Aorta (tissue), 5 donors: ENCODE results near the gene CMBL. TPM values are rescaled to one million over a fixed set of nuclear protein-coding genes. Genes with fewer than 3 reads are reported as not detected.
"Not testable (repeated sequence)": the region's sequence is repeated elsewhere in the genome, so short reads cannot be mapped to it uniquely, and the experiment has no call there.

Experiments
- ATAC-seq: fragments of 200-7000 bp; cut with Tn5 transposase; one replicate; pipeline ENCODE4 v1.9.1; 2022; ENCODE audit warnings: moderate library complexity; ENCODE audit not compliant: low FRiP score
- DNase-seq, 2 donors: peaks; one replicate each; pipeline ENCODE4 v3.0.0-alpha.2; 2020
- H3K27ac ChIP-seq, 2 donors: one replicate each; pipeline ENCODE4 v1.5.1; 2013; ENCODE audit warnings: low read length in 2 of 2, mild to moderate bottlenecking in 2 of 2, moderate library complexity in 2 of 2, control low read depth in 1 of 2, inconsistent platforms in 1 of 2, low read depth in 1 of 2
- H3K27me3 ChIP-seq, 2 donors: one replicate each; pipeline ENCODE4 v1.6.1; 2013; ENCODE audit warnings: control low read depth in 1 of 2, low read length in 1 of 2, mild to moderate bottlenecking in 1 of 2, moderate library complexity in 1 of 2; ENCODE audit not compliant: insufficient read depth in 2 of 2, control insufficient read depth in 1 of 2
- H3K36me3 ChIP-seq, 2 donors: one replicate each; pipeline ENCODE4 v1.6.1; 2013; ENCODE audit warnings: control low read depth in 1 of 2, low read length in 1 of 2, mild to moderate bottlenecking in 1 of 2; ENCODE audit not compliant: insufficient read depth in 2 of 2, control insufficient read depth in 1 of 2
- H3K4me1 ChIP-seq, 2 donors: one replicate each; pipeline ENCODE4 v1.6.1; 2013; ENCODE audit warnings: low read length in 2 of 2, control low read depth in 1 of 2, mild to moderate bottlenecking in 1 of 2, moderate library complexity in 1 of 2; ENCODE audit not compliant: insufficient read depth in 2 of 2, control insufficient read depth in 1 of 2
- H3K4me3 ChIP-seq, 2 donors: one replicate each; pipeline ENCODE4 v1.5.1; 2013; ENCODE audit warnings: low read length in 2 of 2, control low read depth in 1 of 2, mild to moderate bottlenecking in 1 of 2
- H3K9me3 ChIP-seq: one replicate; pipeline ENCODE4 v1.6.1; 2013; ENCODE audit warnings: mild to moderate bottlenecking, low read length; ENCODE audit not compliant: control insufficient read depth
- WGBS, 2 donors: extraction: QIAGEN DNeasy Blood & Tissue Kit; methylation state at CpG; one replicate each; pipeline ENCODE4 v1.1.7; 2013; 5-methylcytosine and 5-hydroxymethylcytosine counted together
- intact Hi-C, 2 donors: fragments of 100-400 bp; cut with DNase I; formaldehyde crosslinking; loops; one replicate each; pipeline versions ENCODE4 v1.14.2 to v1.15.0; 2022
- polyA plus RNA-seq, 2 donors: library from polyadenylated mRNA; stranded (reverse); fragments of 200-250 nt; gene quantifications; one replicate each; pipeline ENCODE4 v1.2.3, GENCODE V29; 2013
- total RNA-seq, 2 donors: library from RNA; stranded (reverse); fragmentation: NEBNext Ultra II Directional; extraction: Animal tissue kit (Norgen Biotek cat#: 25700); gene quantifications; one replicate each; pipeline ENCODE4 v1.2.1, GENCODE V29; 2021
- donor health status: healthy with polysubstance abuse.
- donor health status: Bipolar disorder and iron deficiency.
- donor health status: DM: no; HTN: no; CAD: no.
- donor health status: DM: no; HTN: no; CAD: no.
- donor health status: DM: yes; HTN: yes; CAD: no.

Gene CMBL
- total and polyA plus RNA-seq, 4 donors: 7.5 to 76.4 (median 19.8) TPM

DNA sequence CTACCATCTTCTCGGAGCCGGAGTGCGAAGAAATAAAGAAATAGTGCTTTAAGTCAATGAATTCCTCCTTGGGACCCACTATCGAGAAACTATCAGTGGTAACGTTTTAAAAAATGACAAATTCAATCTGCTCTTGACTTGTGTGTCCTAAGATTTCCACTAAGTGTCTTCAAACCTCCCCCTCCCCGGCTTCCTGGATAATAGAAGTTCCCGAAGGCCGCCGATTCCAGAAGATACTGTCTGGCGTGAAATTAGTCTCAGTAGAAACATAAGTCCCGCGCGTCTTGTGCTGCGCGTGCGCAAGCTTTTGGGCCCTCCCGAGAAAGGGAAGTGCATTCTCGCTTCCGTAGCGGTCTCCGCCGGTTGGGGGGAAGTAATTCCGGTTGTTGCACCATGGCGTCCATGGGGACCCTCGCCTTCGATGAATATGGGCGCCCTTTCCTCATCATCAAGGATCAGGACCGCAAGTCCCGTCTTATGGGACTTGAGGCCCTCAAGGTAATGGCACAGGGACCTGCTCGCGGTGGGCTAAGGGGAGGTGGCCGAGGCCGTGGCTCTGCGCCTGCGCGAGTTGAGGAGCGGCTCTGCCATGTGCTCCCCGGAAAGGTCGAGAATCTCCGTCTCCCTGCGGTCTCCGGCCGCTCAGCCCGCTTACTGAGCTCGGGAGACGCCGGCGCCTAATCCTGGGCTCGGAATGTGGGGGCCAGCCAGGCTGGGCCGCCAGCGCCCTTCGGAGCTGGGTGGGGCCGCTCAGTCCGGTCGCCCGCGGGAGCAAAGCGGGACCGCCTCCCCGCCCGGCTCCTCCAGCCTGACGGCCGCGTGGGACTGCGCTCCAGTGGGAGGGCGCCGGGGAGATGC, 57.5 kb downstream of the CMBL start, which contains the start of gene CCT5:
CCT5 (plus strand) TSS at position 333 of the 858 bp plus-strand sequence; CDS start at position 394, 61 bp downstream.
- intact Hi-C loops: loop anchor here (5.0 to 10.0 kb wide), 2 partner anchors 708 to 1795 kb away; no protein-coding TSS in a partner anchor
- peaks cover 0 to 7% of the 10 kb centered on the region in 2 donors for H3K4me1 ChIP-seq
- H3K27ac ChIP-seq: peak within 1 kb of the TSS; percentile 32 to 78
- no peaks in the 10 kb centered on the region for H3K27me3 ChIP-seq
- H3K4me3 ChIP-seq: peak within 1 kb of the TSS; percentile 78 to 85
- peaks cover 0 to 2% of the 10 kb centered on the region in 2 donors for H3K36me3 ChIP-seq
- DNase-seq (peak; percentile 96), ATAC-seq (peak; percentile 96)
- 0% methylated on average over 52 to 67 of the region's 67 CpGs for WGBS, 2 donors
- no peaks in the 10 kb centered on the region for H3K9me3 ChIP-seq

DNA sequence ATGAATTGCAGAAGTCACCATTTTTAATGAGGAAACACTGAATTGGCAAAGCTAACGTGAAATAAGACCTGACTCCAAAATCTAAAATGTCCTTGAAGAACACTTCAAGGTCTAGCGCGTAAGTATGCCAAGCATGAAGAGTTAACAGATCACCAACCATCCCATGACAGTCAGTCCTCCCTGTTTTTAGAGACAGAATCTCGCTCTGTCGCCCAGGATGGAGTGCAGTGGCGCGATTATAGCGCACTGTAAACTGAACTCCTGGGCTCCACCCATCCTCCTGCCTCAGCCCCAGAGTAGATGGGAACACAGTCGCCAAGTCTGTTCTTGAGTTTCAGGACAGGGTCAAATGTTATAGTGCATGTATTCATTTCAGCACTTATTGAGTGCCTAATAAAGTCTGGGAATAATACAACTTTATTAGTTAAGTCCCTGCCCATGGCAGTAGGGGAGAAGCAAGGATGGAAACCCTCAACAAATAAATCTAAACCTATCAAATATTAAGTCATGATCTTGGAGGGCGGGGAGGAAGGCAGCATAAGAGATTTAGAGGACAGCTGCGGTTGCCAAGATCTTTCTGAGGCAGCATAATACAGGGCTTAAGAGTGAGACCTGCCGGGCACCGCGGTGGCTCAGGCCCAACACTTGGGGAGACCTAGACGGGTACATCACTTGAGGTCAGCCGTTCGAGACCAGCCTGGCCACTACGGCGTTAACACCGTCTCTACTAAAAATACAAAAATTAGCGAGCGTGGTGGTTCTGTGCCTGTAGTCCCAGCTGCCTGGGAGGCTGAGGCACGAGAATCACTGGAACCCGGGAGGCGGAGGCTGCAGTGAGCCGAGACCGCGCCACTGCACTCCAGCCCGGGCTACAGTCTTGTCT, 59.1 kb downstream of the CMBL start:
- Histone ChIP-seq H3K36me3 (peaks cover 0 to 1% of the 10 kb centered on the region in 2 donors), H3K9me3 (no peaks in the 10 kb centered on the region), H3K4me1 (peaks cover 0 to 7% of the 10 kb centered on the region in 2 donors), H3K4me3 (peak overlapping the region in 1 of 2 donors; percentile 78), H3K27ac (no peak overlapping the region), H3K27me3 (no peaks in the 10 kb centered on the region)
- 62 to 64% methylated on average over 29 of the region's 29 CpGs for WGBS, 2 donors
- DNase-seq (no peak), ATAC-seq (no peak)
- intact Hi-C loops: loop anchor here (5.0 to 10.0 kb wide), 2 partner anchors 706 to 1794 kb away; no protein-coding TSS in a partner anchor

DNA sequence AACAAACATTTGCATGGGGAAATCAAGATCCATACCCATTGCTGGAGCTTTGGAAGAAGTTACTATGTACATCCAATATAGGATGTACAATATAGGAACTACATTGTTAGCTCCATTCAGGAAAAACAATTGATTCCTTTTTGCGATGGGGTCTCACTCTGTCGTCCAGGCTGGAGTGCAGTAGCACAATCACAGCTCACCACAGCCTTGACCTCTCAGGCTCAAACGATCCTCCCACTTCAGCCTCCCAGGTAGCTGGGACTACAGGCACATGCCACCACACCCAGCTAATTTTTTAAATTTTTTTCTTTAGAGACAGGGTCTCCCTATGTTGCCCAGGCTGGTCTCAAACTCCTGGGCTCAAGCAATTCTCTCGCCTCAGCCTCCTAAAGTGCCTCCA, 60.5 kb downstream of the CMBL start:
- not testable (repeated sequence) for H3K4me3 ChIP-seq, H3K27me3 ChIP-seq, H3K9me3 ChIP-seq, DNase-seq, H3K4me1 ChIP-seq, H3K36me3 ChIP-seq, ATAC-seq, H3K27ac ChIP-seq
- intact Hi-C loops: loop anchor here (5.0 to 10.0 kb wide), 2 partner anchors 705 to 1792 kb away; no protein-coding TSS in a partner anchor
- WGBS, 2 donors: 93 to 95% methylated on average over 4 of the region's 4 CpGs

DNA sequence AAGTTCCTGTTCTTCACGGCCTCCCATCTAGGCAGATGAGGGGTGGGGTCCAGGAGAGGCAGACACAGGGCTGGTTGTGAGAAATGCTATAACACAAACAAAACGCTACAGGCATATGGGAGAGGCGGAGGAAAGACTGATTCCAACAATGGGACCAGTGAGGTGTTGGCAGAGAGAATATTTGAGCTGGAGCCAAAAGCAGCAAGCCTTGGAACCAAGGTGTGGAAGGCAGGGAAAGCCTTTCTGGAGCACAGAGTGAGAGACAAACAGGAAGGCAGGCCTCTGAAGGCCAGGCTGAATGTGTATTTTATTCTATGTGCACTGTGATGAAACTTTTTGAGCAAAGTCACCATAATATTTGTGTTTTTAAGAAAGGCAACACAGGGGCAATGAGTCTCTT, 60.9 kb downstream of the CMBL start:
- no peaks in the 10 kb centered on the region for H3K9me3 ChIP-seq
- H3K4me1 ChIP-seq: peaks cover 0 to 7% of the 10 kb centered on the region in 2 donors
- no peak overlapping the region for H3K27ac ChIP-seq
- no peak for DNase-seq
- 72 to 82% methylated on average over 3 of the region's 3 CpGs for WGBS, 2 donors
- no peaks in the 10 kb centered on the region for H3K27me3 ChIP-seq
- no peaks in the 10 kb centered on the region for H3K36me3 ChIP-seq
- no peak for ATAC-seq
- intact Hi-C loops: loop anchor here (5.0 to 10.0 kb wide), 2 partner anchors 704 to 1792 kb away; no protein-coding TSS in a partner anchor
- H3K4me3 ChIP-seq: no peak overlapping the region

DNA sequence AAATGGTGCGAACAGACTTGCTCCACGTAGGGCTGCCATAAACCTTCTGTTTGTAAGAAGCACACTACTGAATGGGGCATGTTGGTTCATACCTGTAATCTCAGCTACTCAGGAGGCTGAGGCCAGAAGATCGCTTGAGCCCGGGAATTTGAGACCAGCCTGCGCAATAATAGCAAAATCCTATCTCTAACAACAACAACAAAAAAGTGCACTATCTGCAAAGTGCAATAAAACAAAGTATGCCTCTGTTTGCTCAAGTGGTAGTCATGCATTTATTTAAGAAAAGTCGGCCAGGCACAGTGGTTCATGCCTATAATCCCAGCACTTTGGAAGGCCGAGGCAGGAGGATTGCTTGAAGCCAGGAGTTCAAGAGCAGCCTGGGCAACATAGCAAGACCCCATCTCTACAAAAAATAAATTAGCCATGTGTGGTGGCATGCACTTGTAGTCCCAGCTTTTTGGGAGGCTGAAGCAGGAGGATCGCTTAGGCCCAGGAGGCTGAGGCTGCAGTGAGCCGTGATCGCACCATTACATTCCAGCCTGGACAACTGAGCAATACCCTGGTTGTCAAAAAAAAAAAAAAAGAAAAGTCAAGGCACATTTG, 63.3 kb downstream of the CMBL start:
- WGBS, 2 donors: 89 to 93% methylated on average over 10 of the region's 10 CpGs
- Histone ChIP-seq H3K36me3 (no peaks in the 10 kb centered on the region), H3K4me3 (no peak overlapping the region), H3K4me1 (no peaks in the 10 kb centered on the region), H3K27ac (no peak overlapping the region), H3K9me3 (no peaks in the 10 kb centered on the region), H3K27me3 (no peaks in the 10 kb centered on the region)
- no peak for DNase-seq
- intact Hi-C loops: loop anchor here in 1 of 2 donors (10.0 kb wide), 1 partner anchor 1790 kb away; no protein-coding TSS in a partner anchor
- ATAC-seq: no peak

DNA sequence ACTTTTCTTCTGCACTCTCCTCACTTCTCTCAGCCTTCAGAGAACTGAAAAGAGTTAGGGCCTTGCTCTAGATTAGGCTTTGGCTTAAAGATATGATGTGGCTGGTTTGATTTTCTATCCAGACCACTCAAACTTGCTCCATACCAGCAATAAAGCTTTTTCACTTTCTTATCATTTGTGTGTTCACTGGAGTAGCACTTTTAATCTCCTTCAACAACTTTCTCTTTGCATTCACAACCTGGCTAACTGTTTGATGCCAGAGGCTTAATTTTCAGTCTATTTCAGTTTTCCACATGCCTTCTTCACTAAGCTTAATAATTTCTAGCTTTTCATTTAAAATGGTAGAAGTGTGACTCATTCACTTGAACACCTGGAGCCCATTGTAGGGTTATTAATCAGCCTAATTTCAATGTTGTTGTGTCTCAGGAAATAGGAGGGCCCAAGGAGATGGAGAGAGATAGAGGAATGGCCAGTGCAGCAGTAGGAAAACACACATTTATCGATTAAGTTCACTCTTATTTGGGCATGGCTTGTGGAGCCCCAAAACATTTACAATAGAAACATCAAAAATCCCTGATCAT, 64.0 kb downstream of the CMBL start:
- 74 to 84% methylated on average over 1 of the region's 1 CpG for WGBS, 2 donors
- DNase-seq (no peak), ATAC-seq (no peak)
- Histone ChIP-seq H3K27me3 (no peaks in the 10 kb centered on the region), H3K36me3 (no peaks in the 10 kb centered on the region), H3K4me1 (no peaks in the 10 kb centered on the region), H3K9me3 (no peaks in the 10 kb centered on the region), H3K27ac (no peak overlapping the region), H3K4me3 (no peak overlapping the region)
- intact Hi-C loops: loop anchor here in 1 of 2 donors (10.0 kb wide), 1 partner anchor 1789 kb away; no protein-coding TSS in a partner anchor

DNA sequence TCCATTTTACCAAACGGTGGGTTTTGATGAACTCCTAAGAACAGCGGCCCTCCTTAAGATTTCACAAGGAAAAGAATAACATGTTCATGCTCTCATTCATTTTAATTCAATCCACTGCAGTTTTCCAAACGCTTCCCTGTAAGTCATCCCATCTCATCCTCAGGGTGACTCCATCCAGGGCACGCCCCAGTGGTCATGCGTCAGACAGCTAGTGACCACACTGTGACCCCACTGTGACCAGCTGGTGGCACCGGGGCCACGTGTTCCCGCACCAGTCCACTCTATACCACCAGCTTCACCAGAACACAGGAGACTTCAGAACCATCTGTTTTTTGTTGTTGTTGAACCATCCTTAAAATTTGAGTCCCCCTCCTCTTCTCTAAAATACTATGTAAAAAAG, 72.4 kb downstream of the CMBL start:
- no peak for DNase-seq
- peaks cover 0 to 2% of the 10 kb centered on the region in 2 donors for H3K36me3 ChIP-seq
- WGBS, 2 donors: 81 to 83% methylated on average over 8 of the region's 8 CpGs
- no peaks in the 10 kb centered on the region for H3K4me1 ChIP-seq
- H3K4me3 ChIP-seq: no peak overlapping the region
- H3K27ac ChIP-seq: no peak overlapping the region
- intact Hi-C loops: no loop called here
- H3K27me3 ChIP-seq: no peaks in the 10 kb centered on the region
- no peak for ATAC-seq
- no peaks in the 10 kb centered on the region for H3K9me3 ChIP-seq

DNA sequence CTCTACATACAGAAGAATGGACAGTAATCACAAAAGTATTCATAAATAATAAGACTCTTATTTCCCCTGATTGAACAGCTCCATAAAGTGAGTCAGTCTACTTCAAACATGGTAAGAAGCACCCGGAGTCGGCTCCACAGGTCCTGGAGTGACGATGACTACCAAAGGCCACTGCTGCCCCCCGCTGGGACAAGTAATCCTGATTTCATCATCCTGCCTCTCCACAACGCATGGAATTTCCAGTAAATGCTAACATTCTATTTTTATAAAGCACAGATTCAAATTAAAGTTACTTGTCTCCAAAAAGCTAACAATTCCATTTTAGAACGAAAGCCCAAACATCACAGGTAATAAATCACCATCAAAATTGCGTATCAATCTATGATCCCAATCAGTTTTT, 74.2 kb downstream of the CMBL start:
- H3K4me3 ChIP-seq: no peak overlapping the region
- peaks cover 0 to 2% of the 10 kb centered on the region in 2 donors for H3K36me3 ChIP-seq
- WGBS, 2 donors: 22 to 28% methylated on average over 7 of the region's 7 CpGs
- H3K27ac ChIP-seq: no peak overlapping the region
- H3K27me3 ChIP-seq: no peaks in the 10 kb centered on the region
- ATAC-seq (no peak), DNase-seq (peak in 1 of 2 donors; percentile 55)
- H3K9me3 ChIP-seq: no peaks in the 10 kb centered on the region
- H3K4me1 ChIP-seq: no peaks in the 10 kb centered on the region
- intact Hi-C loops: no loop called here
